ENCODE measurements around the gene AFF1.
"Not testable (repeated sequence)": the region's sequence is repeated elsewhere in the genome, so short reads cannot be mapped to it uniquely, and the experiment has no call there.

The AFF1 gene

GRCh38 chr4:87058356-87059073, 123.7 kb downstream of the AFF1 start:
- Histone ChIP-seq H3K4me1 (ENCODE audit: control insufficient read depth, low read depth, low read length) (peaks cover 24% of the 10 kb centered on the region), H3K9me3 (ENCODE audit: control insufficient read depth, low read depth, low read length) (no peaks in the 10 kb centered on the region), H3K27me3 (ENCODE audit: control insufficient read depth, insufficient read depth, low read length) (no peaks in the 10 kb centered on the region), H3K36me3 (ENCODE audit: control insufficient read depth, low read depth, low read length) (peaks cover 4% of the 10 kb centered on the region), H3K9ac (ENCODE audit: low read length) (no peak overlapping the region), H3K27ac (ENCODE audit: low read length) (no peak overlapping the region), H3K4me3 (ENCODE audit: low read length) (no peak overlapping the region)

GRCh38 chr4:87060957-87061356, 126.1 kb downstream of the AFF1 start:
- Histone ChIP-seq H3K4me1 (ENCODE audit: control insufficient read depth, low read depth, low read length) (peaks cover 12% of the 10 kb centered on the region), H3K36me3 (ENCODE audit: control insufficient read depth, low read depth, low read length) (peaks cover 4% of the 10 kb centered on the region), H3K9ac (ENCODE audit: low read length) (no peak overlapping the region), H3K9me3 (ENCODE audit: control insufficient read depth, low read depth, low read length) (no peaks in the 10 kb centered on the region), H3K27me3 (ENCODE audit: control insufficient read depth, insufficient read depth, low read length) (no peaks in the 10 kb centered on the region), H3K4me3 (ENCODE audit: low read length) (no peak overlapping the region), H3K27ac (ENCODE audit: low read length) (no peak overlapping the region)

- Histone ChIP-seq H3K9me3 (ENCODE audit: control insufficient read depth, low read depth, low read length) (no peaks in the 10 kb centered on the region), H3K27ac (ENCODE audit: low read length) (no peak overlapping the region)
Observed at GRCh38 chr4:87065021-87065420, 130.2 kb downstream of the AFF1 start.

GRCh38 chr4:87066403-87067123, 131.8 kb downstream of the AFF1 start:
- Histone ChIP-seq H3K4me1 (ENCODE audit: control insufficient read depth, low read depth, low read length) (peaks cover 3% of the 10 kb centered on the region), H3K27ac (ENCODE audit: low read length) (no peak overlapping the region)

More at GRCh38 chr4:87065021-87065420, 130.2 kb downstream of the AFF1 start:
- Histone ChIP-seq H3K4me3 (ENCODE audit: low read length) (no peak overlapping the region), H3K27me3 (ENCODE audit: control insufficient read depth, insufficient read depth, low read length) (no peaks in the 10 kb centered on the region), H3K9ac (ENCODE audit: low read length) (no peak overlapping the region), H3K4me1 (ENCODE audit: control insufficient read depth, low read depth, low read length) (peaks cover 3% of the 10 kb centered on the region), H3K36me3 (ENCODE audit: control insufficient read depth, low read depth, low read length) (peaks cover 2% of the 10 kb centered on the region)

GRCh38 chr4:87067124-87067885, 132.5 kb downstream of the AFF1 start:
- H3K27ac ChIP-seq (ENCODE audit: low read length) = no peak overlapping the region
- peaks cover 3% of the 10 kb centered on the region for H3K4me1 ChIP-seq (ENCODE audit: control insufficient read depth, low read depth, low read length)
- H3K9ac ChIP-seq (ENCODE audit: low read length) = no peak overlapping the region
- H3K4me3 ChIP-seq (ENCODE audit: low read length) = no peak overlapping the region
- no peaks in the 10 kb centered on the region for H3K36me3 ChIP-seq (ENCODE audit: control insufficient read depth, low read depth, low read length)
- no peaks in the 10 kb centered on the region for H3K27me3 ChIP-seq (ENCODE audit: control insufficient read depth, insufficient read depth, low read length)
- H3K9me3 ChIP-seq (ENCODE audit: control insufficient read depth, low read depth, low read length) = no peaks in the 10 kb centered on the region

More at GRCh38 chr4:87066403-87067123, 131.8 kb downstream of the AFF1 start:
- Histone ChIP-seq H3K9ac (ENCODE audit: low read length) (no peak overlapping the region), H3K4me3 (ENCODE audit: low read length) (no peak overlapping the region), H3K9me3 (ENCODE audit: control insufficient read depth, low read depth, low read length) (no peaks in the 10 kb centered on the region), H3K36me3 (ENCODE audit: control insufficient read depth, low read depth, low read length) (no peaks in the 10 kb centered on the region), H3K27me3 (ENCODE audit: control insufficient read depth, insufficient read depth, low read length) (no peaks in the 10 kb centered on the region)

GRCh38 chr4:87068583-87069021, 133.8 kb downstream of the AFF1 start:
- Histone ChIP-seq H3K36me3 (ENCODE audit: control insufficient read depth, low read depth, low read length) (no peaks in the 10 kb centered on the region), H3K4me1 (ENCODE audit: control insufficient read depth, low read depth, low read length) (peaks cover 13% of the 10 kb centered on the region), H3K27ac (ENCODE audit: low read length) (no peak overlapping the region), H3K9me3 (ENCODE audit: control insufficient read depth, low read depth, low read length) (no peaks in the 10 kb centered on the region), H3K4me3 (ENCODE audit: low read length) (no peak overlapping the region), H3K9ac (ENCODE audit: low read length) (no peak overlapping the region), H3K27me3 (ENCODE audit: control insufficient read depth, insufficient read depth, low read length) (no peaks in the 10 kb centered on the region)

GRCh38 chr4:87069037-87069742, 134.4 kb downstream of the AFF1 start:
- Histone ChIP-seq H3K9me3 (ENCODE audit: control insufficient read depth, low read depth, low read length) (no peaks in the 10 kb centered on the region), H3K4me3 (ENCODE audit: low read length) (no peak overlapping the region), H3K27me3 (ENCODE audit: control insufficient read depth, insufficient read depth, low read length) (no peaks in the 10 kb centered on the region), H3K36me3 (ENCODE audit: control insufficient read depth, low read depth, low read length) (no peaks in the 10 kb centered on the region), H3K9ac (ENCODE audit: low read length) (no peak overlapping the region), H3K4me1 (ENCODE audit: control insufficient read depth, low read depth, low read length) (peaks cover 18% of the 10 kb centered on the region), H3K27ac (ENCODE audit: low read length) (no peak overlapping the region)

- Histone ChIP-seq H3K9me3 (ENCODE audit: control insufficient read depth, low read depth, low read length) (no peaks in the 10 kb centered on the region), H3K27me3 (ENCODE audit: control insufficient read depth, insufficient read depth, low read length) (no peaks in the 10 kb centered on the region), H3K36me3 (ENCODE audit: control insufficient read depth, low read depth, low read length) (no peaks in the 10 kb centered on the region), H3K27ac (ENCODE audit: low read length) (no peak overlapping the region), H3K4me3 (ENCODE audit: low read length) (no peak overlapping the region), H3K4me1 (ENCODE audit: control insufficient read depth, low read depth, low read length) (peaks cover 23% of the 10 kb centered on the region), H3K9ac (ENCODE audit: low read length) (no peak overlapping the region)
Observed at GRCh38 chr4:87071401-87071800, 136.6 kb downstream of the AFF1 start.

GRCh38 chr4:87072545-87072944, 137.7 kb downstream of the AFF1 start:
- not testable (repeated sequence) for H3K27ac ChIP-seq (ENCODE audit: low read length); H3K9ac ChIP-seq (ENCODE audit: low read length)

GRCh38 chr4:87073199-87074120, 138.6 kb downstream of the AFF1 start:
- Histone ChIP-seq H3K4me1 (ENCODE audit: control insufficient read depth, low read depth, low read length) (peaks cover 32% of the 10 kb centered on the region), H3K4me3 (ENCODE audit: low read length) (no peak overlapping the region), H3K27me3 (ENCODE audit: control insufficient read depth, insufficient read depth, low read length) (no peaks in the 10 kb centered on the region), H3K9ac (ENCODE audit: low read length) (no peak overlapping the region), H3K27ac (ENCODE audit: low read length) (no peak overlapping the region), H3K36me3 (ENCODE audit: control insufficient read depth, low read depth, low read length) (no peaks in the 10 kb centered on the region), H3K9me3 (ENCODE audit: control insufficient read depth, low read depth, low read length) (no peaks in the 10 kb centered on the region)

More at GRCh38 chr4:87072545-87072944, 137.7 kb downstream of the AFF1 start:
- peaks cover 23% of the 10 kb centered on the region for H3K4me1 ChIP-seq (ENCODE audit: control insufficient read depth, low read depth, low read length)
- not testable (repeated sequence) for H3K27me3 ChIP-seq (ENCODE audit: control insufficient read depth, insufficient read depth, low read length); H3K4me3 ChIP-seq (ENCODE audit: low read length); H3K36me3 ChIP-seq (ENCODE audit: control insufficient read depth, low read depth, low read length); H3K9me3 ChIP-seq (ENCODE audit: control insufficient read depth, low read depth, low read length)

Measured in iPS-18a (cell line).